GM04503 (cell line): ENCODE measurements around the gene DPYSL4.
"Not testable (repeated sequence)": the region's sequence is repeated elsewhere in the genome, so short reads cannot be mapped to it uniquely, and the experiment has no call there.

Source experiments
- DNase-seq: peaks from one replicate; pipeline ENCODE4 v3.0.0-alpha.2; 2012; ENCODE audit warnings: low read depth

Gene DPYSL4

DNA sequence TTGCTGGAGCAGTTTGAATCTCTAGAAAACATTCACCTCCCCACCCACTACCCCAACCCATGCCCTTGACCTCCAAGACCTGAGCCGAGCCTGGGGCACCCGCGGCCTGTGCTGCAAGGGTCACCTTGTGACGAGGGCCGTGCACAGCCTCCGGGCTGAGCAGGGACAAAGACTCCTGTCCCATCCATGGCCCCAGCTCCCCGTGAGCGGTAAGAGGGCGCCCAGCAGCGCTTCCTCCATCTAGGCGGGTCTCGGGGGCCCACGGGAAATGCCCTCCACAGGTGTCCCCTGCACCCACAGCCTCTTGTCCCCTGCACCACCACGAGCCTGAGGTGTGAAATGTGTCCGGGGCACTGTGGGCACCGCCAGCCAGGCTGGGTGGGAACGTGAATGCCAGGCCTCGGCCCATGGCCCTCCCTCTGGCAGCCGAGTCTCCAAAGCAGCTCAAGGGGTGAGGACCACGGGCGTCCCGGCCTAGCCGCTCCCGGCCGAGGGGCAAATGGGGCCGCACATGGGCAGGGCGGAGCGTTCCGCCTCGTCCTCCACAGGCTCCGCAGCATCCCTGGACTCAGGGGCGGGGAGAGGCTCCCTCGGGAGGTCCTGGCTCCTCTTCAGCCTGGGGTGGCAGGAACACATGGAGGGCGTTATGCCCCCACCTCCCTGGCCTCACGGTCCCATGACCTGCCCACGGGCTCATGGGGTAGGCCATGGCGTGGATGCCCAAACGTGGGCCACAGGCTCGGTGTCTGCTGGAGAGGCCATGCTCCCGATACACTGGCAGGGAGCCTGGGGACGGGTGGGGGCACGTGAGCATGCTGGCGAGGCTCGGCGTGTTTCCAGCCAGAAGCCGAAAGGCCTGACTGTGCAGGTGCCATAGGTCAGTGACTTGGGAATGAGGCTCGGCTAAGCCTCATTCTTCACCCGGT is 21.1 kb downstream of the DPYSL4 start:
- DNase-seq, result no peak

DNA sequence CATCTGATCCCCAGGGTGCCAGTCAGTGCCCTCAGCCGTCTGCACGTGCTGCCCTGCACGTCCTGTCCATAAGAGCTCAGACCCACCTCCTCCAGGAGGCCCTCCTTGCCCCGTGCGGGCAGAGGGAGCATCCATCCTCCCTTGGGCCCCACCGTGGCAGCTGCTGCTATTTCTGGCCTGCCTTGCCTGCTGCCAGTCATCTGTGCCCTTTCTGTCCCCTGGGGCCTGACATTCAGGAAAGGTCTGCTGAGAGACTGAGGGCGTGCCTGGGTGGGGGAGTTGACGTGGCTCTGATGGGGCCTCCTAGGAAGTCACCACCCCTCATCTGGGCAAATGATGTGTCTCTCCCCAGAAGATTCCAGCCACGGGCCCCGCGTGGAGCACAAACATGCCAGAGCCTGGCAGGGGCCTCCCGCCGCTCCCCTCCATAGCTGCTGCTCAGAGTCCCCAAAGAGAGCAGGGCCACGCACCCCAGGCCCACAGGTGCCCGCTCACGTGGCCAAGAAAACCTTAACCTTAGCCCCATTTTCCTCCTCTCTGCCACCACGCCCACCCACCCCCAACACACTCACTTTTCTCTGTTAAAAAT is 21.8 kb downstream of the DPYSL4 start:
- no peak for DNase-seq

DNA sequence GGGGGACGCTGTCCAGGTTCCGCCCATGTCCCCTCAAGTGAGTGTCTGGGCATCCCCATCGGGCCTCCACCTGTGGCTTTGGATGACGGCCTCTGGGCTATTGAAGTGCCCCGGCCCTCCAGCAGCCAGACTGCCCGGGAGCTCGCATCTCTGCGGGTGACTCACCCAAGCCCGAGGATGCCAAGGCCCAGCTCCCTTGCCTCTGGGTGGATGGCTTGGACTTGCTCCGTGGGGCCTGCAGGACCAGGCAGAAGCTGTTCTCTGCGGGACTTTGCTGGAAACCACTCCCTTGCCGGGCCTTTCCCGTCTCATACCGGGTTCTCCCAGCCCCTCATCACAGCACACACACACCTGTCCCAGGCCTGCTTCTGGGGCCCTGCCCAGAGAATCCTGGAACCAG is 22.4 kb downstream of the DPYSL4 start:
- no peak for DNase-seq

DNA sequence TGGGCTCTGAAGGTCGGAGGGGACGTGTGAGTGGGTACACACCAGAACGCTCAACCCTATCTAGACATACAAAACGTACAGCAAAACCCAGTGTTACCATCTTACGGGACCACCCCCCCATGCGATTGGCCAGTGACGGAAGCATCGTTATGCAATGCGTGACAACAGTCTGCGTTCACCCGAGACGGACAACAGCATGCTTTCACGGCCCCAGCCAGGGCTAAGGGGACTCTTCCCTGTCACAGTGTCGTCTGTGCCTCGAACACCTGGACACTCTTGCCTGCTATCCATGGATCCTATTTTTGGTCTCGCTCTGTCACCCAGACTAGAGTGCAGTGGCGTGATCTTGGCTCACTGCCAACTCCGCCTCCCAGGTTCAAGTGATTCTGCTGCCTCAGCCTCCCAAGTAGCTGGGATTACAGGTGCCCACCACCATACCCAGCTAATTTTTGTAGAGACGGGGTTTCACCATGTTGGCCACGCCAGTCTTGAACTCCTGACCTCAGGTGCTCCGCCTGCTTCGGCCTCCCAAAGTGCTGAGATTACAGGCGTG is 23.3 kb downstream of the DPYSL4 start:
- DNase-seq, result no peak

DNA sequence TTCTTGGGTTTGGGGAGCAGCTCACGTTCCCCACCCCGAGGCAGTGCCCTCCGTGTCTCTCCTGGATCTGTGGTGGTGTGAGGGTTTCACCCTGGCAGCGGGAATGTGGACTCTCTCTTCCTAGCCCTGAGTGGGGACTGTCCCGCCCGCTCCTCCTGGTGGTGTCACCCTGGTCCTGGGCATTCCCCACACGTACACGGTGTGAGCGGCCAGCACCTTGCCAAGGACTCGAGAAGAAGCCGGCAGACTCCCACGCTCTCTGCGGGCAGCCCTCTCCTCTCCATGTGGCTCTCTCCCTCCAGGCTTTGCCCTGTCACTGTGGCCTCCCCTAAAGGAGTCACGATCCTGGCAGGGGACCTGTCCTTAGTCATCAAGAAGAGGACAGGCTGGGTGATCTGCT is 24.0 kb downstream of the DPYSL4 start:
- DNase-seq, result no peak

DNA sequence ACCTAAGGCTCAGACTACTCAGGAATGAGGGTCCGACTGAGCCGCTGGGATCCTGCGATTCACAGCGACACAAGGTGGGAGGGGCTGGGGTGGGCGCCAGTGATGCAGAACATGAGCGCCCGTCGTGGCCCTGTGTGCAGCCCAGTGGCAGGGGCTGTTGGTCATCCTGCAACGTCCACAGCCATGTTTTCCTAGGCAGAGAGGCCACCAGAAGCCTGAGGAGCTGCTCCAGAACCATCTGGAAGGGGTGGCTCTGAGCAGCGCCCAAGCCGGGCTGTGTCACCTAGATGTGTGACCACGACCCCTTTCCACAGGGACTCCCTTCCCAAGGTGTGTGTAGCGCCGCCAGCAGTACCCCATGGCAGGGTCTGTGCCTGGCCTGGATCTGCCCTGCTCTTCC is 24.5 kb downstream of the DPYSL4 start:
- no peak for DNase-seq

DNA sequence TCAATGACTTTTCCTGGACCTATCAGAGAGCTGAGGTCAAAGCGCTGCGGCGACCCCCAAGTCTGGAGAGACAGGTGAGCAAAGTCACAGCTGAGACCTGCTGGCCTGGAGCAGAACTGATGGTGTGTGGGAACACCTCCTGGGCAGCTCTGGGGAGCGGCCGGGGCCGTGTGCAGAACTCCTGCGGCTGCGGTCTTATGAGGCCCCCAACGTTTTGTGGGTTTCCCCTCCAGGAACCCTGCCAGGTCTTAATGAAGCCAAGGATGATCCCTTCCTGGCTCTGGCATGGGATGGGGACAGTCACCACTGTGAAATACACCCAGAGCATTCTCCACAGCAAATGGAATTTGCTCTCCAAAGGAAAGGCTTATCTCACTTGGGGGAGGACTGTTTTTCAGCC is 26.1 kb downstream of the DPYSL4 start:
- DNase-seq, result no peak

DNA sequence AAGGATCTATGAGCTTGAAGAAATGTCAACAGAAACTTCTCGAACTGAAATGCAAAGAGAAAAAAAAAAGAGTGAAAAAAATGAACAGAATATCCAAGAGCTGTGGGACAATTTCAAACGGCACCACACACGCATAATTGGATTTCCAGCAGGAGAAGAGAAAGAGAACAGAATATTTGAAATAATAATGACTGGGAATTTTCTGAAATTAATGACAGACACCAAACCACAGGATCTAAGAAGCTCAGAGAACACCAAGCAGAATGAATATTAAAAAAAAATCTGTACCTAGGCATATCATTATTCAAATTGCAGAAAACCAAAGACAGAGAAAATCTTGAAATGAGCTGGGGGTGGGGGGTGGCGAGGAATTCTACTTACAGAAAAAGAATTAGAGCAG is 27.2 kb downstream of the DPYSL4 start:
- DNase-seq, result no peak

DNA sequence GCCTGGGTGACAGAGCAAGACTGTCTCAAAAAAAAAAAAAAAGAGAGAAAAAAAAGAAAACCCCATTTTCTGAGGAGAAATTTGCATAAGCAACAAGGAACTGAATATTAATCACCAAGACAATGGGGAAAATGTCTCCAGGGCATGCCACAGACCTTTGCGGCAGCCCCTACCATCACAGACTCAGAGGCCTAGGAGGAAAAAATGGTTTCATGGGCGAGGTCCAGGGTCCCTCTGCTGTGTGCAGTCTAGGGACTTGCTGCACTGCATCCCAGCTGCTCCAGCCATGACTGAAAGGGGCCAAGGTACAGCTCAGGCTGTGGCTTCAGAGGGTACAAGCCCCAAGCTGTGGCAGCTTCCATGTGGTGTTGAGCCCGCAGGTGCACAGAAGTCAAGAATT is 29.7 kb downstream of the DPYSL4 start:
- DNase-seq, result not testable (repeated sequence)

DNA sequence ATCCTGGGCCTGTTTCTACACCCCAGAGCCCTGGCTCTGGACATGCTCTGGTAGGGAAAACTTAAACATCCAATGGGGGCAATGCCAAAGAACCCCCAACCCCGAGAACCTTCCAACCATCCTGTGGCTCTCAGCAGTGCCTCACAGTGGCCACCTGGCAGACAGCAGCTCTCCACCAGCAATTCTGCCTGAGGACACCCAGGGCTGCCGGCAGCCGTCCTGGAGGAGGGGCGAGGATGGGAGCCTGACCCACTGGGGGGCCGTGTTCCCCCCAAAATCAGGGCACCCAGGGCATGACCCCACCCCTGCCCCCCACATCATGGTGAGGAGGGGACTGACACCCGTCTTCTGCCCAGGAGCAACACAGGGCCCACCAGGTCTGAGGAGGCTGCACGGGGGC is 32.7 kb downstream of the DPYSL4 start:
- no peak for DNase-seq

DNA sequence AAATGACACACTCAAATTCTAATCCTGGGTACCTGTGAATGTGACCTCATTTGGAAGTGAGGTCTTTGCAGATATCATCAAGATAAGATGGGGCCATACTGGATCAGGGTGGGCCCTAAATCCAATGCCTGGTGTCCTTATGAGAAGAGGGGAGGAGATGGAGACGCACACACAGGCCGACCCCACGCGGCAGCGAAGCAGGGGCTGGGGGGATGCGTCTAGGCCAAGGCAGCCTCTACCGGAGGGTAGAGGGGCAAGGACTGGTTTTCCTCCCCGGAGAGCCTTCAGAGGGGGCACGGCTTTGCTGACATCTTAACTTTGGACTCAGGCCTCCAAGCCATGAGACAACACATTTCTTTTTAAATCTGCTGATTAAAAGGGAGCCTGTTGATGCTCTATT is 33.3 kb downstream of the DPYSL4 start:
- no peak for DNase-seq

DNA sequence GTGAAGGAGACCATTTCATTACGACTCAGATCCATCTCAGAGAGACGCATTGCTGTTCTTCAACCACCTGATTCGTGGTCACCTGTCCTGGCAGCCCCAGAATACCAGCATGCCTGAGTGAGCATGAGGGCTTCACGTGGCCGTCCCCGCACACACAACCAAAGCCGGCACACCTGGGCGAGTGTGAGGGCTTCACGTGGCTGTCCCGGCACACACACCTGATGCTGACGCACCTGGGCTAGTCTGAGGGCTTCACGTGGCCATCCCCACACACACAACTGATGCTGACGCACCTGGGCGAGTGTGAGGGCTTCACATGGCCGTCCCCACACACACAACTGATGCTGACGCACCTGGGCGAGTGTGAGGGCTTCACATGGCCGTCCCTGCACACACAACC is 34.2 kb downstream of the DPYSL4 start:
- not testable (repeated sequence) for DNase-seq

DNA sequence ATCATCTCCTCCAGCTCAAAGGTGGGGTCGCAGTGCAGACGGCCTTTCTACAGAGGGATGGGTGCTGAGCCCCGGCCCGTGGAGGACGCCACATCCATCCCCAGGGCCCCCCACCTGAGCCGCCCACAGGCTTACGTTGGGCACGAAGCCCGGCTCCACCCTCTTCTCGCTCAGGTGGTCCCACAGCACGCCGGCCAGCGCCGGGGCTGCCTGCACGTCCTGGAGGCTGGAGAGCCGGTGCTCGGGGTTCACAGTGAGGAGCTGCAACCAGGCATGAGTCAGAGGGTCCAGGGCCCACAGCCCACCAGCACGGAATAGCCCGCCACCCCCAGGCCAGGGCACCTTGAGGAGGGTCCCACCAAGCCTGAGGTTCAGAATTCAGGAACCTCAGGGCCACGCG is 36.0 kb downstream of the DPYSL4 start:
- no peak for DNase-seq

DNA sequence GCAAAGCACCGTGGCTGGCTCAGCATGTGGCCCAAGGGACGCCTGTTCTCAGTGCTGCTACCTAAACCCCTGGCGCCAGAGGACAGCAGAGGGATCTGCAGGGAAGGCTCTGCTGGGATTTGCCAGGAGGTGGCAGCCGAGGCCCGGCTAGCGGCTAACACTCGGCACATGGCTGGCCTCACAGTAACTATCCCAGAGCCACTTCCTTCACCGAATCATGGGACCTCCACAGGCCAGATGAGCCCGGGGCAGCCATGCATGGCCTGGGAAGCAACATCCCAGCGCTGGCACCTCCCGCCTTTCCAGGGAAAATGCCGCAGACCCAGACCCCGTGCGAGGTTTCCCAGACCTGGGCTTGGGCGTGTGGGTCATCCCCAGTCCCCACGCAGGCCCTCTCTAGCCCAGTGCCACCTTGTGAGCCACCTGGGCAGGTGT is 36.4 kb downstream of the DPYSL4 start:
- peak; percentile 21 for DNase-seq

DNA sequence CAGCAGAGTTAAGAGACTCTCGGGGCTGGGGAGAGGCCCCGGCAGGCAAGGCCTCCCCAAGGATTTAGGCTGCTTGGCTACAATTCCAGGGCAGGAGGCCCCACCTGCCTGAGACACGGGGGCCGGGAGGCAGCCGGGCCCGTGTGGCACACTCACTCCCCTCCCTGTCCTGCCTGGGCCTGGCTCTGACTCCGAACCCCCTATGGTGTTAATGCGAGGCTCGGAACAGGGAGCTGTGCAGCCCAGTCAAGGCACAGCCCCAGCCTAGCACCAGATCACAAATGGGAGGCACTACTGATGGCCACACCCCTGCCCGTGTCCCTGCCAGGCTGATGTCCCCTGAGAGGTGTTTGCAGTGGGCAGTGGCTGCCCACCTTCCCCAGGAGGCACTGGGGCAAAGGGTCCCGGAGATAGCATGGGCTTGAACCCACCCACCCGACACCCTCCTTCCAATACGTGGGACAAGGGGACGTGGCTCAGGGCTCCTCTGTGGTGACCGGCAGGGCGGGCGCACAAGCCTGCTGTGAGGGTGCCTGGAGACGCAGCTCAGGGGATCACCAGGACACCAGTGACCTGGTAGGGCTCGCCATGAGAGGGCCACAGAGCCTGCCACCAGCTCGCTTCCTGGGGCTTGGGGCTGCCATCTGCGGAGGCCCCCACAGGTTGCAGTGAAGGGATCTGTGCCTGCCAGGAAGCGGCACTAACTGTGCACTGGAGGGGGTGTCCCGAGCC is 37.0 kb downstream of the DPYSL4 start:
- no peak for DNase-seq

DNA sequence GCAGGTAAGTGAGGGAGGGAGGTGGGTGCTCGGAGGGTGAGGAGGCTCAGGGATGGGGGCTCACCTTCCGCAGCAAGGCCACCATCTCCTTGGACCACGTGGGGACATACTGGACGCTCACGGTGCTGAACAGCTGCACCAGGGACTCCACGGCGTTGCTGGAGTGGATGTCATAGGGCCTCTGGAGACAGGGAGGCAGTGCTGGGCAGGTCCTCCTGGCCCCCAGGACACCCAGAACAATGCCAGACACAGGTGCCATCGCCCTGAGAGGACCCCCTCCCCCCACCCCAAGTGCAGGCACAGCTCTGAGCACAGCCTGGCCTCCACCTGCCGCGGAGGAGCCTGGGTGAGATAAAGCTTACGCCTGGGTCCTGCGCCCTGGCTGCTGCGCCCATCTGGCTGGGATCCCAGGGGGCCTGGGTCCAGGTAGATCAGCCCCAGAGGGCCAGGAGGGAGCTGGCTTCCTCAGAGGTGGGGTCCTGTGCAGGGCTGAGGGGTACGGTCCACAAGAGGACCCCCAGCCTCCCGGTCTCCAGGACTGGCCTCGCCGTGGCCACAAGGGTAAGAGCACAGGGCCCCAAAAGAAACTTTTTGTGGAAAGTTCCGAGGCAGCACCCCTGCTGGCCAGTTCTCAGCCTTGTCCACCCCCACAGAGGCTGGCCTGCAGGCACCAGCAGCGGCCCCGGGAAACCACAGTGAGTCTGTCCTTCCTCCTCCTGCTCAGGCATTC is 37.8 kb downstream of the DPYSL4 start:
- DNase-seq, result no peak

DNA sequence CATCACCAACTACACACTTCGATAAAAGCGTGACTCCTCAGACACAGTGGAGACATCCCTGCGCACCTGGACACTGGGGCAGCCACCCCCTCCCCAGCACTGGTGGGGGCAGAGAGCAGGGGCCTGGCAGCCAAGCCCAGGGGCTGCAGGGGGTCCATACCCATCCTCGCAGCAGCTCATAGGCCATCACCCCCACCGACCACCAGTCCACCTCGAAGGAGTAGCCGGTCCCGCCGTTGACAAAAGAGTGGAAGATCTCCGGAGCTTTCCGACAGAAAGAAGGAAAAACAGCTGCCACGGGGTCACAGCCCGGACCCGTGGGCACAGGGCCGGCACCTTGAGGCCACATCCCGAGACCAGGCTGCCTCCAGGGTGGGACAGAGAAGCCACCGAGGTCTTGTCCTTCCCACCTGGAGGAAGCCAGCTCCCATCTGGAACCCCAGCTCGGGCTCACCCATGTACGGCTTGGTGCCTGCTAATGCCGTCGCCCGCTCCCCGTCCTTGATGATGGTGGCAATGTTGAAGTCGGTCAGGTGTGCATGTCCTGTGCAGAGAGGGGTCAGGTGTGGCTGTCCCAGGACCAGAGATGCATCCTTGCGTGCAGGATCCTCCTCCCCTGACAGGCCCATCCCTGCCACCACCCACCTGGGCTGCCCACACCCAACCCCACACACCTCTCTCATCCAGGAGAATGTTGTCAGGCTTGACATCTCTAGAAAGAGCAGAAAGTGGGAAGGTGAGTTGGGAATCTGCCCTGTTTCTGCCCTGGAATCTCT is 38.5 kb downstream of the DPYSL4 start:
- DNase-seq, result no peak

DNA sequence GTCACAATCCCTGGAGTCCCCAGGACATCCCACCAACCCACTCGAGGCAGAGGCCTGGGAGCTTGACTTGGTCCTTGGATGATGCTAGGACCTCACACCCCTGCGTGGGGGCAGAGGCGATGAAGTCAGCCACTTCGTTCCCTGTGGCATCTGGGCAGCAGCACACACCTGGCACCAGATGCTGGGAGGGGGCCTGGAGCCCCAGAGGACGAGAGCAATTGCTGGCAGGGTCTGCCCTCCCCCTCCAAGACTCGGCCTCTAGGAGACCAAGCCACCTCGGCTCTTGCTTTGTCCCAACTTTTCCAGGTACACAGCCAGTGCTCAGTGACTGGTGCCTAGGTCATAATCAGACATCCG is 39.1 kb downstream of the DPYSL4 start:
- DNase-seq, result no peak

DNA sequence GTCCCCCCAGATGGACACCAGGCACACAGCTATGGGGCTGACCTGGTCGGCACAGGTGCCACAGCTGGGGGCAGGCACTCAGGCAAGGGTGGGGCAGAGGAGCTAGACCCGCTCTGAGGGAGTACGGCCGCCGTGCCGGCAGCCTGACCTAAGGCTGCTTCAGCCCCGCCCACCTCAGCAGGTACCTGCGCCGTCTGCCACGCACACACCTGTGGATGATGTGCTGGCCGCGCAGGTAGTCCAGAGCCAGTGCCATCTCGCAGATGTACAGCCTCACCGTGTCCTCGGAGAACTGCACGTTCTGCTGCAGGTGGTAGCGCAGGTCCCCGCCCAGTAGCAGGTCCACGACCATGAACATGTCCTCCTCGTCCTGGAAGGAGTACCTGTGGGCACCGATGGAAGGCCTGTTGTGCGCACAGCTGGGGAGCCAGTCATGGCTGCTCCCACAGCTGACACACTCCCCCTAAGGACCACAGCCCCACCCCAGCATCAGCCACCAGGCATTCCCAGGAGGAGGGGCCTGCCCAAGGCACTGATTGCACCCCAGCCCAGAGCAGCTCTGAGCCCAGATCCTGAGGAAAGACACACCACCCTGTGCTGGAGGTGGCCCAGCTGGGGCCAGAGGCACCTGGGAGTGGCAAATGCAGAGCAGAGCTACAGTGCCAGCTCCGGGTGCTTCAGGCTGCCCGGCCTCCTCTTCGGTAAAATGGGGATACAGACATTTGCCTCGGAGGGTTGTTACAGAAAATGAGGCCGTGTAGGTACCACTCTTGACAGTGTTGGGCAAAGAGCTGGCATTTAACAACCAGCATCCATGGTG is 40.0 kb downstream of the DPYSL4 start:
- no peak for DNase-seq

DNA sequence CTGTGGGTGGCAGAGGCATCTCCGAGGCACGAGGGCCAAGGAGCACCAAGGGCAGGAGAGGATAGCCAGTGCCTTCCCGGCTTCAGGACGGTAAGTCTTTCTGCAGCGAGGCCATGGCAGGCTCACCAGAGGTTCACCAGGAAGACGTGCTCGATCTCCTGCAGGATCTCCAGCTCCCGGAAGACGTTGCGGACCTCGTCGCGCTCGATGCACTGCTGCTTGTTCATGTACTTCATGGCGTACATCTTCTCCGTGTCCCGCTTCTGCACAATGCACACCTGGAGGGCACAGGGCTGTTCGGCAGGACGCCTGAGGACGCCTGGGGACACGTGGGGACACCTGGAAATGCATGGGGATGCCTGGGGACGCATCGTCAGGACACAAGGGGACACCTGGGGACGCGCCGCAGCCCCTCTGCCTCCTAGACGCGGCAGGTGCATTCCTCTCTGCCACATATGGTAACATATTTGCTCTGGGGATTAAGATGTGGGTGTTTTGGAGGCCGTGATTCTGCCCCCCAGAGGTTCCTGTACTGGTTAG is 41.2 kb downstream of the DPYSL4 start:
- no peak for DNase-seq
